CD8-positive, alpha-beta memory T cell (primary cell): ENCODE measurements around the gene CCDC136. TPM values are rescaled to one million over a fixed set of nuclear protein-coding genes. Genes with fewer than 3 reads are reported as not detected.

ENCODE experiments used
- CTCF ChIA-PET: fragments of 350-600 bp; sonication (Branson Sonifier 250); formaldehyde crosslinking; loops from one replicate; lab custom pipeline; 2021; ENCODE audit warnings: antibody characterized with exemption; lab: Charles Lee
- POLR2A ChIA-PET: fragments of 350-600 bp; sonication (Branson Sonifier 250); formaldehyde crosslinking; loops from one replicate; lab custom pipeline; 2021; ENCODE audit warnings: antibody characterized with exemption; lab: Charles Lee
- DNase-seq, 5 donors: peaks; one replicate each; pipeline versions ENCODE4 v3.0.0 to v3.0.0-alpha.2; 2020 to 2022; ENCODE audit warnings: mixed read lengths in 1 of 5
- H3K27ac ChIP-seq: one replicate; pipeline ENCODE4 v1.7.0; 2013; ENCODE audit warnings: low read depth, mild to moderate bottlenecking, low read length, moderate library complexity
- H3K27me3 ChIP-seq: 2 replicates; pipeline ENCODE4 v1.7.0; 2013; ENCODE audit warnings: low read length, mild to moderate bottlenecking; ENCODE audit not compliant: insufficient read depth, poor library complexity, severe bottlenecking
- H3K36me3 ChIP-seq: 2 replicates; pipeline ENCODE4 v1.7.0; 2013; ENCODE audit warnings: mild to moderate bottlenecking, low read length, moderate library complexity; ENCODE audit not compliant: insufficient read depth
- H3K4me1 ChIP-seq: 2 replicates; pipeline ENCODE4 v1.7.0; 2013; ENCODE audit warnings: mild to moderate bottlenecking, low read length, moderate library complexity; ENCODE audit not compliant: insufficient read depth
- H3K4me3 ChIP-seq: 2 replicates; pipeline ENCODE4 v1.7.0; 2013; ENCODE audit warnings: mild to moderate bottlenecking, low read length
- H3K9me3 ChIP-seq: 2 replicates; pipeline ENCODE4 v1.7.0; 2013; ENCODE audit warnings: mild to moderate bottlenecking, low read length
- H3K27ac Mint-ChIP-seq, 8 donors: one replicate each; pipeline ENCODE4 v1.8.0; 2020 to 2021; ENCODE audit warnings: mixed read lengths in 8 of 8, mild to moderate bottlenecking in 6 of 8, inconsistent platforms in 3 of 8, moderate library complexity in 3 of 8
- H3K27me3 Mint-ChIP-seq, 2 donors: one replicate each; pipeline ENCODE4 v1.8.0; 2020 to 2021; ENCODE audit warnings: mixed read lengths in 2 of 2, mild to moderate bottlenecking in 1 of 2, moderate library complexity in 1 of 2
- H3K36me3 Mint-ChIP-seq, 3 donors: one replicate each; pipeline ENCODE4 v1.8.0; 2020 to 2021; ENCODE audit warnings: mixed read lengths in 3 of 3, inconsistent platforms in 1 of 3, mild to moderate bottlenecking in 1 of 3
- H3K4me1 Mint-ChIP-seq, 3 donors: one replicate each; pipeline ENCODE4 v1.8.0; 2020 to 2021; ENCODE audit warnings: mixed read lengths in 3 of 3, inconsistent platforms in 1 of 3, mild to moderate bottlenecking in 1 of 3
- H3K4me3 Mint-ChIP-seq, 7 donors: one replicate each; pipeline ENCODE4 v1.8.0; 2020 to 2021; ENCODE audit warnings: mixed read lengths in 7 of 7, mild to moderate bottlenecking in 6 of 7, moderate library complexity in 4 of 7, inconsistent platforms in 2 of 7
- H3K9me3 Mint-ChIP-seq, 5 donors: one replicate each; pipeline ENCODE4 v1.8.0; 2020 to 2022; ENCODE audit warnings: mixed read lengths in 5 of 5, mild to moderate bottlenecking in 3 of 5, moderate library complexity in 2 of 5, inconsistent platforms in 1 of 5
- polyA plus RNA-seq: library from polyadenylated mRNA; unstranded; fragments of 300-500 nt; fragmentation: Illumina TruSeq; gene quantifications from one replicate; pipeline ENCODE4 v1.2.3, GENCODE V29; 2021
- total RNA-seq, 2 experiments: library from RNA; stranded (reverse); gene quantifications; one replicate each; pipeline ENCODE4 v1.2.3, GENCODE V29; 2021

CCDC136 gene
- total and polyA plus RNA-seq, 3 experiments from 2014 or later: 2.6 to 9.0 (median 8.7) TPM

DNA sequence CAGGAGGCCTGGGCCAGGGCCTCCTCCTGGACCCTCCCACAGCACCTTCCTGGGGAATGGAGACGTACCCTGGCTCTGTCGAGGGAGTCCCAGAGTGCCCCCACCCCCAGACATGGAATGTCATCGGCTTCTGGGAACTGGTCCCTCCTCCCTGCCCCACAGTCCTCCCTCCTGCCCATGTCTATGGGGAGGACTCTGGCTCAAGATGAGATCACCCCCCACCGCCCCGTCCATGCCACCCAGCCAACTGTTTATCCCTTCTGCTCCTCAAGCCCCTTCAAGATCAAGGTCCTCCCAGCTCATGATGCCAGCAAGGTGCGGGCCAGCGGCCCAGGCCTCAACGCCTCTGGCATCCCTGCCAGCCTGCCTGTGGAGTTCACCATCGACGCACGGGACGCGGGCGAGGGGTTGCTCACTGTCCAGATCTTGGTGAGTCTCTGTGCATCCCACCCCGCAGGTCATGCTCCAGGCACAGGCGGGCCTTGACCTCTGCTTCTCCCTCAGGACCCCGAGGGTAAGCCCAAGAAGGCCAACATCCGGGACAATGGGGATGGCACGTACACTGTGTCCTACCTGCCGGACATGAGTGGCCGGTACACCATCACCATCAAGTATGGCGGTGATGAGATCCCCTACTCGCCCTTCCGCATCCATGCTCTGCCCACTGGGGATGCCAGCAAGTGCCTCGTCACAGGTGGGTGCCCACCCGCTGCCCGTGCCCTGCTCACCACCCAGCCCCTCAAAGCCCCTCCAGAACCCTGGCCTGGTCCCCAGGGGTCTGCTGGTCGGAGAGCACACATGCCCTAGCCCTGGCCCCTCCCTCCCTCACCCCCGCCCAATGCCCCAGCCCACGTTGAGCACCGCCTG is 56.8 kb downstream of the CCDC136 start:
- H3K36me3 Mint-ChIP-seq: no peaks in the 10 kb centered on the region
- CTCF ChIA-PET: interaction anchor here (1.3 kb wide), 1 partner anchor 14 kb away, joined by 4 read pairs; the partner anchor contains the start of gene ATP6V1F
- no peak overlapping the region for H3K4me3 Mint-ChIP-seq
- POLR2A ChIA-PET: interaction anchor here (0.6 kb wide), 1 partner anchor 1140 kb away, joined by 6 read pairs; no protein-coding TSS in a partner anchor
- Histone ChIP-seq H3K27me3 (no peaks in the 10 kb centered on the region), H3K36me3 (no peaks in the 10 kb centered on the region), H3K9me3 (no peaks in the 10 kb centered on the region), H3K27ac (no peak overlapping the region), H3K4me1 (no peaks in the 10 kb centered on the region), H3K4me3 (no peak overlapping the region)
- H3K27me3 Mint-ChIP-seq: peaks cover 0 to 2% of the 10 kb centered on the region in 2 donors
- H3K4me1 Mint-ChIP-seq: no peaks in the 10 kb centered on the region
- no peak overlapping the region for H3K27ac Mint-ChIP-seq
- H3K9me3 Mint-ChIP-seq: no peaks in the 10 kb centered on the region
- DNase-seq: no peak

DNA sequence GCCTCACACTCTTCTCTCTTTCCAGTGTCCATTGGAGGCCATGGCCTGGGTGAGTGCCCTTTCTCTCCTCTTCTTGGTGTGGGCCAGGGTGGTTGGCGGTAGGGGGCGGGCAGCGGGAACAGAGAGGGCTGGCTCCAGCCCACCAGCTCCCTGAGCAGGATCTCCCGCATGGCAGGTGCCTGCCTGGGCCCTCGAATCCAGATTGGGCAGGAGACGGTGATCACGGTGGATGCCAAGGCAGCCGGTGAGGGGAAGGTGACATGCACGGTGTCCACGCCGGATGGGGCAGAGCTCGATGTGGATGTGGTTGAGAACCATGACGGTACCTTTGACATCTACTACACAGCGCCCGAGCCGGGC is 57.4 kb downstream of the CCDC136 start:
- no peak for DNase-seq
- Mint-ChIP-seq H3K27ac (no peak overlapping the region), H3K4me1 (no peaks in the 10 kb centered on the region), H3K9me3 (no peaks in the 10 kb centered on the region), H3K36me3 (no peaks in the 10 kb centered on the region), H3K27me3 (peaks cover 0 to 2% of the 10 kb centered on the region in 2 donors), H3K4me3 (no peak overlapping the region)
- no peak overlapping the region for H3K4me3 ChIP-seq
- ChIA-PET POLR2A (no interaction called here), CTCF (no interaction called here)
- no peaks in the 10 kb centered on the region for H3K36me3 ChIP-seq
- no peak overlapping the region for H3K27ac ChIP-seq
- no peaks in the 10 kb centered on the region for H3K9me3 ChIP-seq
- no peaks in the 10 kb centered on the region for H3K4me1 ChIP-seq
- H3K27me3 ChIP-seq: no peaks in the 10 kb centered on the region

DNA sequence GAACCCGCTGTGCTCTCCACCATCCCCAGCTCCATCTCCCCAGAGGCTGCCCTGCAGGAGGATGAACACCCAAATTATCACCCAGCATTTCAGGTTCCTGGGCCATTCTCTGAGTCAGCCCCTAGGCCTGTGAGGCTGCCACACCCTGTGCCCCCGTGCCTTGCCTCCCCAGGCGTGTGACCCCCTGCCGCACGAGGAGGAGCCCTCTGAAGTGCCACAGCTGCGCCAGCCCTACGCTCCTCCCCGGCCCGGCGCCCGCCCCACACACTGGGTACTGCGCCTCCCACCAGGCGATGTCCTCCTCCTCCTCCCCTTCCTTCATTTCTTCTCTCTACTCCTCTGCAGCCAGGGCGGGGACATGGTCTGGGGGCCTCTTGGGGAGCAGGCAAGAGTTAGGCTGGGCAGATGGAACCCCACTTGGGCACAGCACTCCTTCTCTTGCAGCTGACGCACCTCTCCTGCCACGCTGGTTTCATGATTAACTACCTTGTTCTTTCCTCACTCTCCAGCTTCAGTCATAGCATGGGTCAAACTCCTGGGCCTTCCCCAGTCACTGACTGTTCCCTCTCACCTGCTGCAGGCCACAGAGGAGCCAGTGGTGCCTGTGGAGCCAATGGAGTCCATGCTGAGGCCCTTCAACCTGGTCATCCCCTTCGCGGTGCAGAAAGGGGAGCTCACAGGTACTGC is 58.2 kb downstream of the CCDC136 start:
- H3K27me3 ChIP-seq: no peaks in the 10 kb centered on the region
- H3K4me3 ChIP-seq: no peak overlapping the region
- no peak overlapping the region for H3K27ac Mint-ChIP-seq
- no peak overlapping the region for H3K4me3 Mint-ChIP-seq
- H3K4me1 ChIP-seq: no peaks in the 10 kb centered on the region
- CTCF ChIA-PET: no interaction called here
- H3K9me3 ChIP-seq: no peaks in the 10 kb centered on the region
- DNase-seq: no peak
- H3K36me3 ChIP-seq: no peaks in the 10 kb centered on the region
- no peaks in the 10 kb centered on the region for H3K36me3 Mint-ChIP-seq
- POLR2A ChIA-PET: no interaction called here
- no peaks in the 10 kb centered on the region for H3K4me1 Mint-ChIP-seq
- H3K27ac ChIP-seq: no peak overlapping the region
- H3K27me3 Mint-ChIP-seq: peaks cover 0 to 2% of the 10 kb centered on the region in 2 donors
- H3K9me3 Mint-ChIP-seq: no peaks in the 10 kb centered on the region

DNA sequence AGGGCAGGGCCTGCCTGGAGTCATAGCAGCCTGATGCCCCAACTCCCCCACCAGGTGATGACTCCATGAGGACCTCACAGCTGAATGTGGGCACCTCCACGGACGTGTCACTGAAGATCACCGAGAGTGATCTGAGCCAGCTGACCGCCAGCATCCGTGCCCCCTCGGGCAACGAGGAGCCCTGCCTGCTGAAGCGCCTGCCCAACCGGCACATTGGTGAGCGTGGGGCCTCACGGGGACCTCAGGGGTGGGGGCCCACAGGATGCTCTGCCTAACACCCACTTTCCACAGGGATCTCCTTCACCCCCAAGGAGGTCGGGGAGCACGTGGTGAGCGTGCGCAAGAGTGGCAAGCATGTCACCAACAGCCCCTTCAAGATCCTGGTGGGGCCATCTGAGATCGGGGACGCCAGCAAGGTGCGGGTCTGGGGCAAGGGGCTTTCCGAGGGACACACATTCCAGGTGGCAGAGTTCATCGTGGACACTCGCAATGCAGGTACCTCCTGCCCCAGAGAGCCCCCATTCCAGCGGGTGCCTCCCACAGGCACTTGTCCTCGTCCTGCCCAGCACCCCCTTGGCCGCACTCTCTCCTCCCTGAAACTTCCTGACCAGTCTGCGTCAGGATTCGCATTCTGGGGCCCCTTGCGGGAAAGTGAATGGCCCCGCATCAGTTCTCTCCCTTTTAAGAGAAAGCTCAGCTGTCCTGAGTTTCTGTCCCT is 60.9 kb downstream of the CCDC136 start:
- Mint-ChIP-seq H3K27ac (no peak overlapping the region), H3K4me3 (no peak overlapping the region), H3K4me1 (no peaks in the 10 kb centered on the region), H3K27me3 (peaks cover 0 to 4% of the 10 kb centered on the region in 2 donors), H3K36me3 (no peaks in the 10 kb centered on the region), H3K9me3 (no peaks in the 10 kb centered on the region)
- Histone ChIP-seq H3K36me3 (no peaks in the 10 kb centered on the region), H3K4me3 (no peak overlapping the region), H3K4me1 (no peaks in the 10 kb centered on the region), H3K27ac (no peak overlapping the region), H3K27me3 (no peaks in the 10 kb centered on the region), H3K9me3 (no peaks in the 10 kb centered on the region)
- ChIA-PET CTCF (no interaction called here), POLR2A (no interaction called here)
- no peak for DNase-seq

DNA sequence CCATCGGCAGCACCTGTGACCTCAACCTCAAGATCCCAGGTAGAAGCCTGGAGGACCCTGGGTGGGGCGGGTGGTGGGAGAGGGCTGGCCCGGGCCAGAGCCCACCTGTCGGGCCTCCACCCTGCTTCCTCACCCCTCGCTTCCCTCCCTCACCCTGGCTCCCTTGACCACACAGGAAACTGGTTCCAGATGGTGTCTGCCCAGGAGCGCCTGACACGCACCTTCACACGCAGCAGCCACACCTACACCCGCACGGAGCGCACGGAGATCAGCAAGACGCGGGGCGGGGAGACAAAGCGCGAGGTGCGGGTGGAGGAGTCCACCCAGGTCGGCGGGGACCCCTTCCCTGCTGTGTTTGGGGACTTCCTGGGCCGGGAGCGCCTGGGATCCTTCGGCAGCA is 62.0 kb downstream of the CCDC136 start:
- POLR2A ChIA-PET: no interaction called here
- Histone ChIP-seq H3K4me1 (no peaks in the 10 kb centered on the region), H3K36me3 (no peaks in the 10 kb centered on the region), H3K9me3 (no peaks in the 10 kb centered on the region), H3K27me3 (no peaks in the 10 kb centered on the region), H3K4me3 (no peak overlapping the region), H3K27ac (no peak overlapping the region)
- H3K27me3 Mint-ChIP-seq: peaks cover 0 to 4% of the 10 kb centered on the region in 2 donors
- H3K9me3 Mint-ChIP-seq: no peaks in the 10 kb centered on the region
- CTCF ChIA-PET: no interaction called here
- H3K4me1 Mint-ChIP-seq: no peaks in the 10 kb centered on the region
- no peak for DNase-seq
- H3K36me3 Mint-ChIP-seq: no peaks in the 10 kb centered on the region
- H3K4me3 Mint-ChIP-seq: no peak overlapping the region
- H3K27ac Mint-ChIP-seq: no peak overlapping the region

DNA sequence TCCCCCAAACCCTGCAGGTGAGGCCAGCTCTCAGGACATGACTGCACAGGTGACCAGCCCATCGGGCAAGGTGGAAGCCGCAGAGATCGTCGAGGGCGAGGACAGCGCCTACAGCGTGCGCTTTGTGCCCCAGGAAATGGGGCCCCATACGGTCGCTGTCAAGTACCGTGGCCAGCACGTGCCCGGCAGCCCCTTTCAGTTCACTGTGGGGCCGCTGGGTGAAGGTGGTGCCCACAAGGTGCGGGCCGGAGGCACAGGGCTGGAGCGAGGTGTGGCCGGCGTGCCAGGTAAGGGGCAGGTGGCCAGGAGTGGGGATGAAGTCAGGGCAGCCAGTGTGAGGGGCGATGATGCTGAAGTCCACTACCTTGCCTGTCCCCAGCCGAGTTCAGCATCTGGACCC is 62.6 kb downstream of the CCDC136 start:
- ChIA-PET POLR2A (no interaction called here), CTCF (no interaction called here)
- Mint-ChIP-seq H3K9me3 (no peaks in the 10 kb centered on the region), H3K27ac (no peak overlapping the region), H3K4me3 (no peak overlapping the region), H3K4me1 (no peaks in the 10 kb centered on the region), H3K27me3 (peaks cover 0 to 4% of the 10 kb centered on the region in 2 donors), H3K36me3 (no peaks in the 10 kb centered on the region)
- H3K27ac ChIP-seq: no peak overlapping the region
- H3K4me1 ChIP-seq: no peaks in the 10 kb centered on the region
- no peak for DNase-seq
- no peak overlapping the region for H3K4me3 ChIP-seq
- H3K27me3 ChIP-seq: no peaks in the 10 kb centered on the region
- H3K9me3 ChIP-seq: no peaks in the 10 kb centered on the region
- no peaks in the 10 kb centered on the region for H3K36me3 ChIP-seq

DNA sequence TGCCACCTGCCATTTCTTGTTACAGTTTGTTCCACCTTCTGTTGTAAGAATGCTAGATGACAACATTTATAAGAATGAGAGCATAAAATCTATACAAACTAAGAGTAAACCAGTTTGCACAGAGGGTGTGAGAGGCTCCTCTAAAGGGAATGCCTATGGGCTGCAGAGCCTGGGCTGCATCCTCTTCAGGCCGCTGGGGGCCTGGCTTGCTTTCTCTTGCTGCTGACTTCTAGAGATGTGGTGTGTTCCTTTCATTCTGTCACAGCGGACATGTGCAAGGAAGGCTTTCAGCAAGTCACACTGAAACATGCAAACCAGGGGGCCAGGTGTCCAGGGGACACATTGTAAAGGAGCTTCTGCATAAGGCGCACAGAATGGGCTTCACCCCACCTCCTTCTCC is 63.8 kb downstream of the CCDC136 start:
- CTCF ChIA-PET: no interaction called here
- no peaks in the 10 kb centered on the region for H3K4me1 Mint-ChIP-seq
- no peak for DNase-seq
- no peaks in the 10 kb centered on the region for H3K36me3 Mint-ChIP-seq
- Histone ChIP-seq H3K9me3 (no peaks in the 10 kb centered on the region), H3K4me1 (no peaks in the 10 kb centered on the region), H3K27ac (no peak overlapping the region), H3K4me3 (no peak overlapping the region), H3K36me3 (no peaks in the 10 kb centered on the region), H3K27me3 (no peaks in the 10 kb centered on the region)
- no peak overlapping the region for H3K27ac Mint-ChIP-seq
- H3K27me3 Mint-ChIP-seq: peaks cover 0 to 2% of the 10 kb centered on the region in 2 donors
- POLR2A ChIA-PET: no interaction called here
- no peaks in the 10 kb centered on the region for H3K9me3 Mint-ChIP-seq
- H3K4me3 Mint-ChIP-seq: no peak overlapping the region
